ENCODE data around the gene CHCHD6.

DNA sequence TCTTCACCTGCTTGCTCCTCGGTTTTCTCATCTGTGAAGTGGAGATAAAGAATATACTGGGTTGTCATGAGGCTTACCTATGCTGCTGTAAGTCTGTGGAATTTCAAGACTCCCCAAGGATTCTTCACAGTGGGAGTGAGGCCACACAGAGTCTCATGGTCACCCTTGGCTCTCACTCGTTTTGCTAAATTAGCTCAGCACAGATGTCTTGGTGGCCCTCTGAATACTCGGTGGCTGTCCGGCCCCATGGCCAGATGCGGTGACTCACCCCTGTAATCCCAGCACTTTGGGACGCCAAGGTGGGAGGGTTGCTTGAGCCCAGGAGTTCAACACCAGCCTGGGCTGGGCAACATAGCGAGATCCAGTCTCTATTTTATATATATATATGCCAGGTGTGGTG, 5.0 kb upstream of the CHCHD6 start:
- TF ChIP-seq, protein P1, sequence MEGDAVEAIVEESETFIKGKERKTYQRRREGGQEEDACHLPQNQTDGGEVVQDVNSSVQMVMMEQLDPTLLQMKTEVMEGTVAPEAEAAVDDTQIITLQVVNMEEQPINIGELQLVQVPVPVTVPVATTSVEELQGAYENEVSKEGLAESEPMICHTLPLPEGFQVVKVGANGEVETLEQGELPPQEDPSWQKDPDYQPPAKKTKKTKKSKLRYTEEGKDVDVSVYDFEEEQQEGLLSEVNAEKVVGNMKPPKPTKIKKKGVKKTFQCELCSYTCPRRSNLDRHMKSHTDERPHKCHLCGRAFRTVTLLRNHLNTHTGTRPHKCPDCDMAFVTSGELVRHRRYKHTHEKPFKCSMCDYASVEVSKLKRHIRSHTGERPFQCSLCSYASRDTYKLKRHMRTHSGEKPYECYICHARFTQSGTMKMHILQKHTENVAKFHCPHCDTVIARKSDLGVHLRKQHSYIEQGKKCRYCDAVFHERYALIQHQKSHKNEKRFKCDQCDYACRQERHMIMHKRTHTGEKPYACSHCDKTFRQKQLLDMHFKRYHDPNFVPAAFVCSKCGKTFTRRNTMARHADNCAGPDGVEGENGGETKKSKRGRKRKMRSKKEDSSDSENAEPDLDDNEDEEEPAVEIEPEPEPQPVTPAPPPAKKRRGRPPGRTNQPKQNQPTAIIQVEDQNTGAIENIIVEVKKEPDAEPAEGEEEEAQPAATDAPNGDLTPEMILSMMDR (IDR thresholded peaks at IDR 0.05): no peak
- no peak for TF ChIP-seq POLR2A (IDR thresholded peaks at IDR 0.05)
